ENCODE measurements around the gene GATA3.

The GATA3 gene

GRCh38 chr10:8037941-8038894, 16.3 kb upstream of the GATA3 start:
- DNase-seq = no peak

- DNase-seq = no peak
Measured at GRCh38 chr10:8039321-8039881, 15.1 kb upstream of the GATA3 start.

DNA sequence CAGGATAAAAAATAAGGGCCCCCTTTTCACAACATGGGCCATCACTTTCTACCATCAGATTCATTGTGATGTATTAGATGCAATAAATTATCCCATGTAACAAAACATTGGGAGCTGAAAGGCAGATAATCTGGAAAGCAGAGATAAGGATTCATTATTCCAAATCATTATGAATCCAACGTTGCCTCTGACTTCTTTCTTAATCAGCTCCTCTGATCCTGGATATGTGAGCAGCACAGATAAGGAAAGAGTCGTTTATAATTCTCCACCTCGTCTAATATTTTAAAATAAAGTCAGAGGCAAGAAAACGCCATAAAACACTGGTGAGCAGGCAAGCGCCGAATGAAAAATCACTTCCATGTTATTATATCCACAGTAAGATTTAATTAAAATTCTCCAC, 13.8 kb upstream of the GATA3 start:
- DNase-seq = no peak

GRCh38 chr10:8041284-8041991, 13.1 kb upstream of the GATA3 start:
- DNase-seq = no peak

DNA sequence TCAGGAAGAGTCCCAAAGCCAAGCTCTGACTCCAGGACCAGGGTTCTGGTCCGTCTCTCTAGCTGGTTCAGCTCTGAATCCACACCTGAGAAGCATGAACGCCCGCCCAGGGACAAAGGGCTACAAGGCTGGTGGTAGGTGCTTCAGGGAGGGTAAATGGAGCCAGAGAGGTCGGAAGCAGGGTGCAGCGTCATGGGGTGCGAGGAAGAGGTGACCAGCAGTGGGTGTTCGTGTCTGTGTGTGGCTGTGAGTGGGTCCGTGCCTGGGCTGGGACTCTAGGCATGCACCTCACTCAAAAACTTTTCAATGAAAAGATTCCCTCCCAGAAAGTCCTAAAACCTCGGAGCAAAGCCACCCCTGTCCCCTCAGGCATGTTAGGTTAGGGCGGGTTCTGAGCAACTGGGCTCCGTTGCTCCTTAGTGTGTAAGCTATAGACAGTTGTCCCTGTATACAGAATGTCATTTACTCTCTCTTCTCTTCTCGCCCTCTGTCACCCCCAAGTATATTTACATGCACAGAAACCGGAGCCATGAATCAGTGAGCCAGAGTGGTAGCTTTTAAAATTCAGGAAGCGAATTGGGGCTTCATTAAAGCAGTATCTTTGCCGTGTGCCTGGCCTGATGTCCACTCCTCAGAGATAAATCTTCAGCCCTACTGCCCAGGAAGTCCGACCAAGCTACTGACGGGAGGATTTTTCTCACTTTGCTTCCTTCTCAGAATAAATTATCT, 12.3 kb upstream of the GATA3 start:
- DNase-seq = no peak

DNA sequence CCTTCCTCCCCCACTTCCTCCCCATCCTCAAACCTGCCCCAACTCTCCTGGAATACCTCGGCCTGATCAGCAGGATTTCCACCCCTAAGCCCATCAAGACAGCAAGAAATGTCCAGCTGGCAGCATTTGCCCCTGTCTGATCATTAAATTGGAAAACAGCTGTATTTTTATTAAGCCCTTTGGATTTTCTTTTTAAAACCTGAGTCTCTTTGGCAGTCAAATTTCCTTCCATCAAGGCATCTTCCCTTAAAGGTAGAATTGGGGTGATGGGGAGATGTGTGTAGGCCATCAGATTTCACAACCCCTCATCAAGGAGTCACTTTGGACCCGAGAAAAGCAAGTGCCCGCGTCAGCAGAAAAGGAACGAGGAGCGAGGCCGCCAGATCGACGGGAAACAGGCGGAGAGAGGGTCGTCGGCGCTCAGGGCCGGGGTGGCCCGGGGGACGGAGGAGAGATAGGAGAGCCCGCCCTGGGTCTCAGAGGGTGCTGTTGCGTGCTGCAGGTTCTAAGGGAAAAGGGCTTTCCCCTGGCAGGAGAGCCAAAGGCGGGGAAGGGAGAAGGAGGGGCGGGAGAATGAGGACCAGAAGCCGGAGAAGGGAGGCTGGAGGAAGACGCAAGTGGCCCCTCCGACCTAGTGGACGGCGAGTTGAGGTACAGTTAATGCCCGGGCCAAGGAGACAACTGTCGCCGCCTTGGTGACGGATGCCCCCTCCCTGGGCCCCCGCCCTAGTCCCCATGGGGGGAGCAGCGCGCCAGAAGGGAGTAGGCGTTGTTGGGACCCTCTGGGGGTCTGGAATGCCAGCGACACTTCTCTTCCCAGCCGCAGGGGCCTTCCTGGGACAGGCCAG, 11.5 kb upstream of the GATA3 start:
- no peak for DNase-seq

DNA sequence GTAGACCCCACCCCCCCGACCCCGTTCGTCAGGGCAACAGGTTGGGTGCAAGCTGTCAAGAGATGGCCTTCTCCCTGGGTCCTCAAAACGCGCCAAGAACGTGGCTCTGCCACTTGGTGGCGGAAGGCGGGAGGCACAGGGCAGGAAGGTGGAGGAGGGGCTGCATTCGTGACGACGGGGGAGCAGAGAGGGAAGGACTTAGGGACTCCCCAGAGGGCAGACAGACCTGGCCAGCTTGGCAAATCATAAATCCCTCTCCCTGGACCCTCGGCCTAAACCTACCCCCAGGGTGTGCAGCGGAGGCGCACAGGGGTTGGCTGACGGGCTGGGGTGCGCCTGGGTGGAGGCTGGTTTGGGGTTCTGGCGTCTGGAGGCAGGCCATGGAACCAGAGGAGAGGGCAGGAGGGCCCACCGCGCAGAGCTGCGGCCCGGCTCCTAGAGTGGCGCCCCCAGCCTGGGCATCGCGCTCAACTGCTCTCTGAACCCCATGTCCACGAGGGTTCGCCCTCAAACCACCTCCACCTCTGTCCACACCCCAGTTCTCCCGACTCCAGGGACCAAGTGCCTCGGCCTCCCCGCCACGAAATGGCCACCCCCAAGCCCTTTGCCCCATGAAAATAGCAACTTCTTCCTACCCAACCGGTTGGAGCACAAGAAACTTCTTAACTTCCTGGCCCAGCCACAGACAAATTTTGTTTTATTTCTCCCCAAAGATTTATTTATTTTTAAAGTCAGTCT, 10.8 kb upstream of the GATA3 start:
- no peak for DNase-seq

GRCh38 chr10:8044331-8044907, 10.1 kb upstream of the GATA3 start:
- DNase-seq = no peak

GRCh38 chr10:8044908-8045725, 9.4 kb upstream of the GATA3 start:
- no peak for DNase-seq

- DNase-seq = no peak
Measured at GRCh38 chr10:8045726-8046494, 8.6 kb upstream of the GATA3 start.

DNA sequence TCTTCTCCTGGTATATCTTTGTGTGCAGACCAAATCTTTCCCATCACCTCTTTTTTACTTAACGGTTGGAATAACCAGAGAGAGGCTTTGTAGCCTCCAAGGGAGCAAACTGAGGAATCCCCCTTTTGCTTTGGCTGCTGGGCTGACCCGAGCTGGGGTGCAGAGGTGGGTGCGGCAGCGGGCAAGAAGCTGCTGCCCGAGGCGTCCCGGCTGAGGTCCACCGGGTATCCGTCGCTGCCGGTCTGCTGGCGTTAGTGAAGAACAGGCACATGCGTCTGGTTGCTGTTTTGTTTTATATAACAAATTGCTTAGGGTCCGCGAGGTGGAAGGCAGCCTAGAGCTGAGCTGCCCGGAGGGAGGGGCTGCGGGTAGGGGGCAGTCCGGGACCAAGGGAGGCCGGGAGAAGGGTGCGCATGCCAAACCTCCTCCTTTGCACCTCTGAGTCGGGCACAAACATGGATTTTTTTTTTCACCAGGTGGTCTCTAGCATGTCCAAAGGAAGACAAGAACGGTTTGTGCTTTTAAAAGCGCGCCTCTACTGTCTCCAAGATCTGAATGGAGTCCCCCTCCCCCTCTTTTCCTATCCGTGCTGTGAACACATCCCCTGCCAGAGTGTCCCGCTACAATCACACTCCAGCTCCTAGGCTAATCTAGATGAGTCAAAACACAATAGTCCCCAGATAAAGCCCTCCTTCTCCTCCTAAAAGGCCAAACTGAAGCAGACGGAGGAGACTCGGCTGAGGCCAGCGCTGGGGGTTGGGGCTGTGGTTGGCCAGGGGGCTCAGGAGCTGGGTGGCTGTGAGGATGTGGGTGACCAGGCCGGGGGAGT, 6.8 kb upstream of the GATA3 start:
- DNase-seq = no peak

DNA sequence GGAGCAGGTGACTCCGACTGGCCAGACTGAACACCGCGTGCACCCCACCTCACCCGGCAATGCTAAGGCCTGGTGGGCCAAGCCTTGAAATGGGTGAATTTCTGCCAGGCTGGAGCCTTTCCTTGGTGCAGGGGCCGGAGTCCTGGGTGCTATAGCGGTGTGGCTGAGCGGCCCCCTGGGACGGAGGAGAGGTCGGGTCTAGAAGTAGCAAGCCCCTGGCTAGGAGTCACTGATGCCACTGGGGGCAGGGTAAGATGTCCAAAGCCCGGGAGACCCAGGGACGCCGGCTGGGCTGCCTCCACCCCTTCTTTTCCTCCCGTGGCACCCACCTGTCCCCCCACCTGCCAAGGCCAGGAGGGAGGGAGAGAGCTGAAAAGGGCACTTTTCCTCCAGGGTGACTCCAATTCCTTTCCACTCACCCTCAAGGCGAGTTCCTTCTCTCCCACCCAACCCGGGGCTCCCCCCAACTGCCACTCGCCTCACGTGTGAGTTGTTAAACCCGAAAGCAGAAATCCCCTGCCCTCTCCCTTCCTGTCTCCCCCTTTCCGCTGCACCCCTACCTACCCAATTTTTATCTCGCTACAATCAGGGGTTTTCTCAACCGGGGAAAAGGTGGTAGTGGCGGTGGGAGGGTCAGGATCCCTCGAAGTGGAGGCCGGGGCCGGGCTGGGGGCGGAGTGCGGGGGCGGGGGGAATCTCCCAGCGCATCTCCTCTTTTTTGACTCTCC, 6.0 kb upstream of the GATA3 start:
- DNase-seq = no peak

DNA sequence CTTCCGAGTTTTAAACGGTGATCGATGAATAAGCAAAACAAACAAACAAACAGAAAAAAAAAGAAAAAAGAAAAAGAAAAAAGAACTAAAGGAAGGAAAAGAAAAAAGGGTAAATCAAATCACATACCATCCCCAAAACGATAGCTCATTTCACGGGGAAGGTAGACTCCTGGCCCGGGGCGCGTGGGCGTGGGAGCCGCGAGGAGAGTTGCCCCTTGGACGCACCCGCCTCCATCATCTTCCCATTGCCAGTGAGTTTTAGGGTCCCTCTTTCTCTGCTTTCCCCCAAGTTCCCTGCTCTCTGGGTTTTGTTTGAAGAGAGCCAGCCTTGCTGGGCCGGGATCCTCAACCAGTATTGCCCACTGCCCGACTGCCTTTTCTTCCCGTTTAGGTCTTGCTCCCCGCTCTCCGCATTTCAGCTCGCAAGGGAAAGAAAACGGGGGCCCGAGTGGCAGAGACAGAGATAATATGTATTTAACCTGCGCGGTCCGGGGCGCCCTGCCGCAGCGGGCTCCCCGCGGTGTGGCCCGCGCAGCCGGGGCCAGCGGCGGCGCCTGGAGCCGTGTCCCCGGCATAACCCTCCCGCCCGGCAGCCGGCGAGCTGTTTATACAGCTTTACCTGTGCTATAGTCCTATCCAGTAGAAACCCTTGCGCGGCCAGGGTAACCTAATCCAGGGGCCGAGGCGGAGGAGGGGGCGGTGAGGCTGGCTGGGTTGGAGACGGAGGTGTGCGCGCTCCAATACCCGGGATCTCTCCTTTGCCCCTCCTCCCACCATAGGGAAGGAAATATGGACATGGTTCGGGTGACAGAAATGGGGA, 5.2 kb upstream of the GATA3 start:
- DNase-seq = no peak

DNA sequence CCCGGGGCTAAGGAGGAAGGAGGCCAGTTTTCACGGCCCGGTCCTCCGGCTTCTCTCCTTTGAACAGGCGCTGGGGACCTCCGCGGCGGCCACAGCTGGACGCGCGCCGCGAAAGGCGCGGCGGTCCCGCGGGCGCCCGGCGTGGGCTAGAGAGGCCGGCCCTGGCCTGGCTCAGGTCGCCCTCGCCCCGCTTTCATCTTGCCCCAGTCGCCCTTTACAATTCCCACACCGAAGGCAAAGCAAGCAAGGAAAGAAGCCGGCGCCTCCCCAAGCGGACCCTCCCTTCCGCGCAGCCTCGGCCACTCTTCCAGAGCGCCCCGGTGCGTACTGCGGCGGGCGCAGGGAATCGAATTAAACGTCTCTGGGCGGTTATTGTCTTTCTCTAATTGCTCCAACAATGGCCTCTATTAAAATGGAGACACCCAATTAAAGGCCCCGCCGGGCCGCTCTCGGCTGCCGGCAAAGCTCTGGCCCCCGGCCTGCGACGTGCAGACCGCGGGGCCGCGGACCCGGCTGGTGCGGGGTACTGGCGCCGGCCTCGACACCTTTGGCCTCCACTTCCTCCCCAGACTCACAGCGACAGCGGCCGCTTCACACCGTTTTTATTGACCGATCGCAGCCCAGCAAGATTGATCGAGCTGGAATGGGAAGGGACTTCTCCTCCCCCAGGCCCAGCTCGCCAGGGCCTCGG, 4.5 kb upstream of the GATA3 start:
- no peak for DNase-seq

- DNase-seq = no peak
Measured at GRCh38 chr10:8050556-8051108, 3.9 kb upstream of the GATA3 start.
